Globus pallidus (tissue), 1 donor: ENCODE data around the gene GHRHR.
A peak's percentile ranks its signal among the peaks of the same experiment; 100 is the strongest.

ENCODE experiments used
- DNase-seq: peaks from one replicate; pipeline ENCODE4 v3.0.0-alpha.2; 2015; ENCODE audit warnings: low spot score

GHRHR gene

DNA sequence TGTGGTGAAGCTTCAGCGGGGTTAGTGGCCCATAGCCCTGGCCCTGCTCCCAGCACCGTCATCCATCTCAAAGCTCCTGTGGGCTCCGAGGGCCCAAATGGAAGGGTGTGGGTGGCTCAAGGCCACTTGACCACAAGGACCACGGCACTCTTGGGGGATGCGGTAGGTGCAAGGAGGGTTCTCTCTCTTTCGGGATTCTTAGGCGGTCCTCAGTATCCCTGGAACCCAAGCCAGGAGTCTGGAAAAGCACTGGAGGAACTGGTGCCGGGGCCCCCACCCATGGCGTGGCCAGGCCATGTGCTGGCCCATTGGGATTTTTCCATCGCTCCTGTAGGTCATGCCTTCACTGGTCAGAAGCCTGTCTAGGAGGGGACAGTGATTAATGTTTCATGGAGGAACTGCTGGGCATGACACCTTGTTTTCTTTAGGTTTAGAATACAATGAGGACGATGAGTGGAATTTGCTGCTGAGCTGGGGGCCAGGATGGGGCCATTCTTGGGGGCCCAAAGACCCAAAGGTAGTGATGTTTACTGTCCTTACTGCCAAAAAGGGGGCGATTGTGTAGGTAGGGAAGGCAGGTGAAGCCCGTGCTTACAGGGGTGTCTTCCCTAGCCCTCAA is 35.4 kb upstream of the GHRHR start:
- no peak for DNase-seq

GRCh38 chr7:30929686-30930085 is 34.1 kb upstream of the GHRHR start:
- DNase-seq, result no peak

DNA sequence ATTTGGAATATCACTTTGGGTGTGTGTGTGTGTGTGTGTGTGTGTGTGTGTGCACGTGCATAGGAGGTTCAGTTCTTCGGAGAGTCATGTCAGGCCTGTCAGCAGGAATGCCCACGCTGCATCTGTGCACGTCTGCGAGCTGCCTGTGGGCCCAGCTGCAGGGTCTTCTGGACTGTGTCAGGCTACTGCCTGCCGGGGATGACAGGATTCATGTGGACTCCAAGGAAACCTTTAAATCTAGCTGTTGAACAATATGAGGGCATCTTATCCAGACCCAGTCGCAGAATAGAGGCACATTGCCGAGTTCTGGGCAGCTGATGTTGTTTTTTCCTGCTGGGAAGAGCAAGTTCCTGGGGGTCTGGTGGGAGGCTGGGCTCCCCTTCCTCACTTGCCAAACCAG is 33.1 kb upstream of the GHRHR start:
- no peak for DNase-seq

- DNase-seq, result no peak
Observed at GRCh38 chr7:30931161-30931928, 32.4 kb upstream of the GHRHR start.

GRCh38 chr7:30931929-30932540 is 31.7 kb upstream of the GHRHR start:
- DNase-seq, result no peak

- DNase-seq, result no peak
Observed at GRCh38 chr7:30932562-30932961, 31.2 kb upstream of the GHRHR start.

GRCh38 chr7:30933124-30933974 is 30.4 kb upstream of the GHRHR start:
- no peak for DNase-seq

GRCh38 chr7:30934225-30934624 is 29.5 kb upstream of the GHRHR start:
- no peak for DNase-seq

DNA sequence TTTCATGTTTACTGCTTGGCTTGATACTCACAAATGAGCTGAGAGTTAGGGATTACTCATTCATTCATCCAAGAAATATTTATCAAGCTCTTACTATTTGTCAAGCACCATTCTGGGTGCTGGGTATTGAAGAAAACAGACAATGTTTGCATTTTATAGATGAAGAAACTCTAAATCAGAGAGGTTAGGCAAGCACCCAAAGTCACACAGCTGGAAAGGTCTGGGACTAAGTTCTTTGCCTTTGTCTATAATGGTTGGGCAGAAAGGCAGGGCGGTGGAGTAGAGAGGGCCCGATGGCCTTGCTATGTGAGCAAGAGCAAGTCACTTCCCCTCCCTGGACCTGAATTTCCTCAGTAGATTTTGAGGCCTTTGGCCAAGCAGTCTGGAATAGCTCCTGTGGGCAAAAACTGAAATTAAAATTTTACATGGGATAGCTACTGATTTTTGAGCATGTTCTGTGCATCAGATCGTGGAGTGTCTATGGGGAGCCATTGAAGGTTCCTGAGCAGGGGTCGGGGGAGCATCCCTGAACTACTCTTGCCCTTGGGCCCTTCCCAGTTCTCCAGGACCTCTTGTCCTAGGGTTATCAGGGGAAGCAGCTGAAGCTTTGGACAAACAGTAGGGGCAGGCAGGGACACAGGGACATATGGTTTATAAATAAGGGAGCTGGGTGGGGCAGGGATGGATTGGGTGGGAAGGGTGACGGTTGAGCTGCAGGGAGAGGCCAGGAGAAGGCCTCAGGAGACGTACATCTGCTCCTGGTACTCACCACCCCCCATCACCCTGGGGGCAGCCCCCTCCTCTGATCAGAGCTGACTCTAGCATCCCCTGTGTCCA is 28.8 kb upstream of the GHRHR start:
- DNase-seq, result no peak

GRCh38 chr7:30935569-30935877 is 28.2 kb upstream of the GHRHR start:
- no peak for DNase-seq

GRCh38 chr7:30936650-30937245 is 27.0 kb upstream of the GHRHR start:
- DNase-seq, result no peak

DNA sequence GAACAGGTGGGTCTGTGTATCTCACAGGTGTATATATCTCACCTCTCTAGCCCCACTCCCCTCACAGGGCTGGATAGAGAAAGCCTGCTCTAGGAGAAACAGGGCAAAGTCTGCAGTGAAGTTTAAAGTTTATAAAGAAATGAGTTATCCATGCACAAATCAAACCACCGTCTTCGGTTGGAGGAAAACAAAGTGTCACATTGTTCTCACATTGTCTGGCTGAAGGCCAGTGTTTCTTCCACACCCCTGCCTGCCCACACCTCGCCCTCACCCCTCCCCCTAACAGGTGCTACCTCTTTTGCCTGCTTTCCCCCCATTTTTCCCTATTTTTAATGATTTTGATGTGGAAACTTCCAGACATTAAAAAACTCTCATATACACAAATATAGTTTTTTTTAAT is 26.3 kb upstream of the GHRHR start:
- no peak for DNase-seq

GRCh38 chr7:30938435-30939316 is 25.1 kb upstream of the GHRHR start:
- DNase-seq, result peak; percentile 32

- no peak for DNase-seq
Observed at GRCh38 chr7:30941582-30942323, 22.0 kb upstream of the GHRHR start.

DNA sequence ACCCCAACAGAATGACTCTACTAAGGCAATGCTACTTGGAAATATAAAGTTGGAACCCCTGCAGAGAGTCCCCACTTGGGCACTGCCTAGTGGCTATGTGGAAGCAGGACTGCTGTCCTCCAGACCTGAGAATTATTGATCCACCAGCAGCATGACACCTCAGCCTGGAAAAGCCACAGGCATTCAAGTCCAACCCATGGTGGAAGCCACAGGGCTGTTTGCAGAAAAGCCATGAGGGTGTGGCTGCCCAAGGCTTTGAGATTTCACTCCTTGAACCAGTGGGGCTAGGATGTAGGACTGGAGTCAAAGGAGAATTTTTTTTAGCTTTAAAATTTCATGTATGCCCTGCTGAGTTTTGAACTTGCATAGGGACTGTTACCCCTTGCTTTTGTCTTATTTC is 13.6 kb upstream of the GHRHR start:
- no peak for DNase-seq

- no peak for DNase-seq
Observed at GRCh38 chr7:30954914-30955313, 8.8 kb upstream of the GHRHR start.

- no peak for DNase-seq
Observed at GRCh38 chr7:30956704-30957103, 7.0 kb upstream of the GHRHR start.

- DNase-seq, result no peak
Observed at GRCh38 chr7:30965372-30965771, 1.6 kb downstream of the GHRHR start.

- no peak for DNase-seq
Observed at GRCh38 chr7:30965883-30966282, 2.1 kb downstream of the GHRHR start.

DNA sequence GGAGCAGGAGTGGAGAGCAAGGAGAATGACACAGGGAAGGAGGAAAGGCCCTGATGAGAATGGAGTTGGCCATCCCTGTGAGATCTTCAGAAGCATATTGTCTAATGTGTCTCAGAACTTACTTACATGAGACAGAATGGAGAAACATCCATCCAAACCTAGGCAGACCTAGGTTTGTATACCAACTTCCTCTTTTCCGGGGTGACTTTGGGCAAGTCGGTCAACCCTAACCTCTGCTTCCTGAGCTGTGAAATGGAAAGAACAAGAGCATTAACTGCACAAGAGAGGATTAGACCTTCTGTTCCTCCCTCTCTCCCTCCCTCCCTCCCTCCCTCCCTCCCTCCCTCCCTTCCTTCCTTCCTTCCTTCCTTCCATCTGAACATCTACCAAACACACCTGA is 4.5 kb downstream of the GHRHR start:
- DNase-seq, result no peak
